NCI-H146 (cell line): Measurements from ENCODE around the gene KCTD13.
"Not testable (repeated sequence)": the region's sequence is repeated elsewhere in the genome, so short reads cannot be mapped to it uniquely, and the experiment has no call there.

Experiments used
- DNase-seq: peaks from one replicate; lab custom pipeline; 2025; lab: John Stamatoyannopoulos, UW

The KCTD13 gene

GRCh38 chr16:29943846-29944799, 18.1 kb upstream of the KCTD13 start:
- DNase-seq: peak; percentile 76

- DNase-seq: peak; percentile 8
Observed at GRCh38 chr16:29940656-29941055, 14.6 kb upstream of the KCTD13 start.

GRCh38 chr16:29931750-29932149, 5.7 kb upstream of the KCTD13 start:
- DNase-seq: not testable (repeated sequence)

GRCh38 chr16:29927070-29927905, 1.3 kb upstream of the KCTD13 start:
- DNase-seq: peak; percentile 66

GRCh38 chr16:29926711-29927052, 656 bp upstream of the KCTD13 start:
- DNase-seq: peak; percentile 72

- DNase-seq: peak; percentile 19
Observed at GRCh38 chr16:29925105-29925756, 795 bp downstream of the KCTD13 start.

GRCh38 chr16:29922986-29923501, 3.0 kb downstream of the KCTD13 start:
- no peak for DNase-seq

GRCh38 chr16:29922326-29922725, 3.7 kb downstream of the KCTD13 start:
- no peak for DNase-seq

GRCh38 chr16:29921034-29921385, 5.0 kb downstream of the KCTD13 start:
- no peak for DNase-seq

GRCh38 chr16:29920288-29921033, 5.6 kb downstream of the KCTD13 start:
- DNase-seq: no peak

- DNase-seq: no peak
Observed at GRCh38 chr16:29916979-29917378, 9.0 kb downstream of the KCTD13 start.

- no peak for DNase-seq
Observed at GRCh38 chr16:29915590-29916247, 10.3 kb downstream of the KCTD13 start.

- no peak for DNase-seq
Observed at GRCh38 chr16:29913514-29913913, 12.5 kb downstream of the KCTD13 start.

GRCh38 chr16:29912087-29912486, 13.9 kb downstream of the KCTD13 start:
- peak; percentile 80 for DNase-seq

GRCh38 chr16:29911676-29912010, 14.4 kb downstream of the KCTD13 start:
- DNase-seq: peak; percentile 74

GRCh38 chr16:29910819-29911675, 15.0 kb downstream of the KCTD13 start:
- DNase-seq: no peak

- DNase-seq: not testable (repeated sequence)
Observed at GRCh38 chr16:29909851-29910250, 16.2 kb downstream of the KCTD13 start.

- DNase-seq: no peak
Observed at GRCh38 chr16:29909391-29909790, 16.6 kb downstream of the KCTD13 start.

GRCh38 chr16:29908719-29909220, 17.3 kb downstream of the KCTD13 start:
- no peak for DNase-seq

- no peak for DNase-seq
Observed at GRCh38 chr16:29907973-29908372, 18.1 kb downstream of the KCTD13 start.
